ENCODE measurements around the gene CHRNG. TPM values are rescaled to one million over a fixed set of nuclear protein-coding genes. Genes with fewer than 3 reads are reported as not detected.

Gene CHRNG
- total RNA-seq, 4 donors from 2014 or later: 3.5 to 57.5 (median 24.6) TPM

- H3K27ac ChIP-seq: no peak overlapping the region
- H3K36me3 ChIP-seq: no peaks in the 10 kb centered on the region
- no peaks in the 10 kb centered on the region for H3K9me3 ChIP-seq
- H3K4me1 ChIP-seq: peaks cover 26 to 27% of the 10 kb centered on the region in 2 donors
- TF ChIP-seq POLR2A (IDR thresholded peaks at IDR 0.05): no peak
- TF ChIP-seq, protein P1, sequence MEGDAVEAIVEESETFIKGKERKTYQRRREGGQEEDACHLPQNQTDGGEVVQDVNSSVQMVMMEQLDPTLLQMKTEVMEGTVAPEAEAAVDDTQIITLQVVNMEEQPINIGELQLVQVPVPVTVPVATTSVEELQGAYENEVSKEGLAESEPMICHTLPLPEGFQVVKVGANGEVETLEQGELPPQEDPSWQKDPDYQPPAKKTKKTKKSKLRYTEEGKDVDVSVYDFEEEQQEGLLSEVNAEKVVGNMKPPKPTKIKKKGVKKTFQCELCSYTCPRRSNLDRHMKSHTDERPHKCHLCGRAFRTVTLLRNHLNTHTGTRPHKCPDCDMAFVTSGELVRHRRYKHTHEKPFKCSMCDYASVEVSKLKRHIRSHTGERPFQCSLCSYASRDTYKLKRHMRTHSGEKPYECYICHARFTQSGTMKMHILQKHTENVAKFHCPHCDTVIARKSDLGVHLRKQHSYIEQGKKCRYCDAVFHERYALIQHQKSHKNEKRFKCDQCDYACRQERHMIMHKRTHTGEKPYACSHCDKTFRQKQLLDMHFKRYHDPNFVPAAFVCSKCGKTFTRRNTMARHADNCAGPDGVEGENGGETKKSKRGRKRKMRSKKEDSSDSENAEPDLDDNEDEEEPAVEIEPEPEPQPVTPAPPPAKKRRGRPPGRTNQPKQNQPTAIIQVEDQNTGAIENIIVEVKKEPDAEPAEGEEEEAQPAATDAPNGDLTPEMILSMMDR (IDR thresholded peaks at IDR 0.05 in 4 of 5, conservative IDR thresholded peaks at IDR 0.05 in 1 of 5): no peak
- ATAC-seq (no peak), DNase-seq (peak in 1 of 2 donors; percentile 38)
- intact Hi-C loops (cut with DNase I; ENCODE audit: low total_unique reads) (no loop called here), in situ Hi-C loops (cut with MboI; ENCODE audit: low sequenced_read_pairs in 4 of 4) (loop anchor here in 2 of 4 donors (10.0 to 25.0 kb wide), 2 partner anchors 57 to 599 kb away; partner anchors contain the start of gene ALPI (in 1 of the 2))
- no peaks in the 10 kb centered on the region for H3K27me3 ChIP-seq
- no peak overlapping the region for H3K4me3 ChIP-seq
Observed at GRCh38 chr2:232511336-232511890, 28.1 kb upstream of the CHRNG start.

- intact Hi-C loops (cut with DNase I; ENCODE audit: low total_unique reads) (no loop called here), in situ Hi-C loops (cut with MboI; ENCODE audit: low sequenced_read_pairs in 4 of 4) (loop anchor here in 2 of 4 donors (10.0 to 25.0 kb wide), 2 partner anchors 58 to 600 kb away; partner anchors contain the start of gene ALPI (in 1 of the 2))
- H3K9me3 ChIP-seq: no peaks in the 10 kb centered on the region
- DNase-seq: no peak
- no peak overlapping the region for H3K27ac ChIP-seq
- TF ChIP-seq POLR2A (IDR thresholded peaks at IDR 0.05): no peak
- TF ChIP-seq, protein P1 (IDR thresholded peaks at IDR 0.05 in 4 of 5, conservative IDR thresholded peaks at IDR 0.05 in 1 of 5): no peak
- no peaks in the 10 kb centered on the region for H3K36me3 ChIP-seq
- H3K4me1 ChIP-seq: peaks cover 26 to 27% of the 10 kb centered on the region in 2 donors
- no peak for ATAC-seq
- no peak overlapping the region for H3K4me3 ChIP-seq
- H3K27me3 ChIP-seq: no peaks in the 10 kb centered on the region
Observed at GRCh38 chr2:232512602-232513001, 26.9 kb upstream of the CHRNG start.

GRCh38 chr2:232513353-232513752, 26.1 kb upstream of the CHRNG start:
- in situ Hi-C loops (cut with MboI; ENCODE audit: low sequenced_read_pairs in 4 of 4) (loop anchor here in 2 of 4 donors (10.0 to 25.0 kb wide), 2 partner anchors 59 to 601 kb away; partner anchors contain the start of gene ALPI (in 1 of the 2)), intact Hi-C loops (cut with DNase I; ENCODE audit: low total_unique reads) (no loop called here)
- TF ChIP-seq, protein P1 (IDR thresholded peaks at IDR 0.05 in 4 of 5, conservative IDR thresholded peaks at IDR 0.05 in 1 of 5): no peak
- TF ChIP-seq POLR2A (IDR thresholded peaks at IDR 0.05): no peak
- Histone ChIP-seq H3K9me3 (no peaks in the 10 kb centered on the region), H3K27ac (no peak overlapping the region), H3K36me3 (no peaks in the 10 kb centered on the region), H3K4me1 (peaks cover 26 to 27% of the 10 kb centered on the region in 2 donors), H3K27me3 (no peaks in the 10 kb centered on the region), H3K4me3 (no peak overlapping the region)
- DNase-seq (no peak), ATAC-seq (no peak)

DNA sequence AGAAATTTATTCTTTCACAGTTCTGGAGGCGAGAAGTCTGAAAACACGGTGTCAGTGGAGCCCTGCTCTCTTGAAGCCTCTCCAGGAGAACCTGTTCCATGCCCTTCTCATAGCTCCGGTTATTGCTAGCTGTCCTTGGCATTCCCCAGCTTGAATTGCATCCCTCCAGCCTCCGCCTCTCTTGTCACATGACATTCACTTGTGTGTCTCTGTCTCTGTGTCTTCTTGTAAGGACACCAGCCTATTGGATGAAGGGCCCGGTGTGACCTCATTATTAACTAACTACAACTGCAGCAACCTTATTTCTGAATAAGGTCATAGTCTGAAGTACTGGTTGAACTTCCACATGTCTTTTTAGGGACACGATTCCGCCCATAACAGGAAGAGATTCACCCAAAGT, 23.9 kb upstream of the CHRNG start:
- peak in 1 of 2 donors; percentile 40 for DNase-seq
- intact Hi-C loops (cut with DNase I; ENCODE audit: low total_unique reads): no loop called here
- in situ Hi-C loops (cut with MboI; ENCODE audit: low sequenced_read_pairs in 4 of 4): loop anchor here in 2 of 4 donors (10.0 to 25.0 kb wide), 2 partner anchors 61 to 603 kb away; partner anchors contain the start of gene ALPI (in 1 of the 2)
- H3K27me3 ChIP-seq: no peaks in the 10 kb centered on the region
- peak; percentile 46 to 83 for ATAC-seq
- no peaks in the 10 kb centered on the region for H3K9me3 ChIP-seq
- H3K4me1 ChIP-seq: peaks cover 26 to 27% of the 10 kb centered on the region in 2 donors
- H3K36me3 ChIP-seq: no peaks in the 10 kb centered on the region
- peak overlapping the region in 3 of 4 donors; percentile 33 to 61 (median 47) for H3K27ac ChIP-seq
- TF ChIP-seq, protein P1 (IDR thresholded peaks at IDR 0.05 in 4 of 5, conservative IDR thresholded peaks at IDR 0.05 in 1 of 5): no peak
- no peak for TF ChIP-seq POLR2A (IDR thresholded peaks at IDR 0.05)
- no peak overlapping the region for H3K4me3 ChIP-seq

Measured in gastrocnemius medialis (tissue), 4 donors.